Adrenal gland (tissue), 12 donors: Measurements from ENCODE around the gene RAVER2. TPM values are rescaled to one million over a fixed set of nuclear protein-coding genes. Genes with fewer than 3 reads are reported as not detected.

Experiments used
- DNase-seq, 7 donors: peaks; one replicate each; pipeline ENCODE4 v3.0.0-alpha.2; 2019 to 2020
- H3K27ac ChIP-seq, 5 donors: fragments of 200-600 bp; sonication (generic) in 4 of 5; 1 replicate in 3 of 5; 2 replicates in 2 of 5; pipeline versions ENCODE4 v1.5.1 to v1.8.0; 2016 to 2020; ENCODE audit warnings: mild to moderate bottlenecking in 1 of 5
- H3K27me3 ChIP-seq: fragments of 200-600 bp; 2 replicates; pipeline ENCODE4 v1.8.0; 2021
- H3K36me3 ChIP-seq, 2 donors: fragments of 200-600 bp; replicated peaks in 1 of 2; 1 replicate in 1 of 2; 2 replicates in 1 of 2; pipeline versions ENCODE4 v1.5.1 to v1.8.0; 2018 to 2022
- H3K4me1 ChIP-seq, 2 donors: fragments of 200-600 bp; replicated peaks in 1 of 2; 1 replicate in 1 of 2; 2 replicates in 1 of 2; pipeline versions ENCODE4 v1.5.1 to v1.8.0; 2018 to 2021
- H3K4me3 ChIP-seq, 4 donors: fragments of 200-600 bp; sonication (generic) in 3 of 4; one replicate each; pipeline ENCODE4 v1.5.1; 2016 to 2018
- H3K9me3 ChIP-seq, 3 donors: fragments of 200-600 bp; sonication (generic) in 1 of 3; replicated peaks in 1 of 3; 1 replicate in 2 of 3; 2 replicates in 1 of 3; pipeline versions ENCODE4 v1.5.1 to v1.8.0; 2016 to 2021
- CTCF ChIP-seq, 6 experiments: fragments of 450-650 bp in 4 of 6; fragments of 200-600 bp in 2 of 6; sonication (generic) in 1 of 6; IDR thresholded peaks; 1 replicate in 5 of 6; 2 replicates in 1 of 6; pipeline versions ENCODE4 v1.5.1 to v1.8.0; 2016 to 2021; ENCODE audit warnings: antibody characterized with exemption in 6 of 6, mild to moderate bottlenecking in 2 of 6, moderate library complexity in 1 of 6
- POLR2A ChIP-seq, 2 donors: fragments of 450-650 bp; IDR thresholded peaks; one replicate each; pipeline ENCODE4 v1.6.1; 2017; ENCODE audit warnings: antibody characterized with exemption in 2 of 2, mild to moderate bottlenecking in 2 of 2, moderate library complexity in 1 of 2
- WGBS, 4 donors: extraction: QIAGEN DNeasy Blood & Tissue Kit in 2 of 4; methylation state at CpG; one replicate each; pipeline versions ENCODE4 v1.1.5 to v1.1.7; 2013 to 2017; 5-methylcytosine and 5-hydroxymethylcytosine counted together
- intact Hi-C, 2 donors: fragments of 100-400 bp; cut with DNase I; formaldehyde crosslinking; loops; one replicate each; pipeline versions ENCODE4 v1.14.1 to v1.15.0; 2022 to 2023
- polyA plus RNA-seq, 3 donors: library from polyadenylated mRNA; stranded (reverse); fragments of 200-250 nt in 2 of 3; fragments of 350-450 nt in 1 of 3; fragmentation: Illumina TruSeq in 1 of 3; extraction: RNeasy Lipid Tissue Mini Kit (QIAGEN cat#74804) in 1 of 3; gene quantifications; one replicate each; pipeline ENCODE4 v1.2.3, GENCODE V29; 2013 to 2014
- total RNA-seq, 9 donors: library from RNA; depleted of rRNA in 4 of 9; stranded (reverse); fragments of >200 nt in 4 of 9; fragments of 120-200 nt in 1 of 9; fragmentation: NEBNext Ultra II Directional in 1 of 9; extraction: Animal tissue kit (Norgen Biotek cat#: 25700) in 1 of 9; gene quantifications; one replicate each; pipeline versions ENCODE4 v1.1.0 to v1.2.4, GENCODE V29; 2013 to 2023
- donor health status: healthy with polysubstance abuse.
- donor health status: Bipolar disorder and iron deficiency.
- donor health status: DM: yes; HTN: yes; CAD: no.
- donor health status: DM: no; HTN: no; CAD: no.
- donor health status: DM: no; HTN: no; CAD: no.
- donor health status: DM: yes; HTN: yes; CAD: no.

Gene RAVER2
- total and polyA plus RNA-seq, 12 donors: 7.1 to 19.0 (median 12.4) TPM

GRCh38 chr1:64845831-64846425 lies 101.1 kb downstream of the RAVER2 start:
- no peaks in the 10 kb centered on the region for H3K9me3 ChIP-seq
- H3K27ac ChIP-seq: no peak overlapping the region
- intact Hi-C loops: no loop called here
- TF ChIP-seq CTCF (IDR thresholded peaks at IDR 0.05): no peak
- no peak for TF ChIP-seq POLR2A (IDR thresholded peaks at IDR 0.05)
- H3K4me3 ChIP-seq: no peak overlapping the region
- DNase-seq: no peak
- peaks cover 0 to 72% of the 10 kb centered on the region in 2 donors for H3K36me3 ChIP-seq
- H3K4me1 ChIP-seq: peaks cover 0 to 9% of the 10 kb centered on the region in 2 donors
- H3K27me3 ChIP-seq: no peaks in the 10 kb centered on the region
- WGBS, 4 donors: 86 to 94% (median 91%) methylated on average over 13 of the region's 13 CpGs

- peaks cover 0 to 8% of the 10 kb centered on the region in 2 donors for H3K4me1 ChIP-seq
- H3K27me3 ChIP-seq: no peaks in the 10 kb centered on the region
- no peak for TF ChIP-seq CTCF (IDR thresholded peaks at IDR 0.05)
- no peak for TF ChIP-seq POLR2A (IDR thresholded peaks at IDR 0.05)
- peaks cover 0 to 67% of the 10 kb centered on the region in 2 donors for H3K36me3 ChIP-seq
- no peak overlapping the region for H3K27ac ChIP-seq
- H3K4me3 ChIP-seq: no peak overlapping the region
- WGBS, 4 donors: 68 to 94% (median 91%) methylated on average over 3 to 10 of the region's 10 CpGs
- H3K9me3 ChIP-seq: no peaks in the 10 kb centered on the region
- intact Hi-C loops: no loop called here
- DNase-seq: no peak
These were observed 101.9 kb downstream of the RAVER2 start for GRCh38 chr1:64846573-64847430.

- TF ChIP-seq CTCF (IDR thresholded peaks at IDR 0.05): no peak
- no peak for TF ChIP-seq POLR2A (IDR thresholded peaks at IDR 0.05)
- H3K36me3 ChIP-seq: peaks cover 0 to 74% of the 10 kb centered on the region in 2 donors
- 86 to 91% (median 90%) methylated on average over 4 of the region's 4 CpGs for WGBS, 4 donors
These were observed 102.8 kb downstream of the RAVER2 start for GRCh38 chr1:64847666-64848065.

DNA sequence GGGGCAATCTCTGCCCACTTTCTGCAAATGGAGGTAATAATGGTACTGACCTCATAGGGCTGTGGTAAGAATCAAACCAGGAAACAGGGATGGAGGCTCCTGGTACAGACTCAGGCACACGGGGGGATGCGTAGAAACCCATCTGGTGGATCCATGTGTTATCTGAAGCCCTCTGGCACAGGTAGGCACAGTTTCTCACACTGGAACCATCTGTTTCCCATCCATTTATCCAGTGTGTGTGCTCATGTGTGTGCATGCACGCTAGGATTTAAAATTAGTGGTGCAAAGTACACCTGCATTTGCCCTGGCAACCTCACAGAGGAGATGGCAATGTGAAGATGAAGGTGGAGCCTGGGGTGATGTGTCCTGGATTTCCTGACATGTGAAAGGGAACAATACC lies 103.3 kb downstream of the RAVER2 start:
- Histone ChIP-seq H3K27me3 (no peaks in the 10 kb centered on the region), H3K4me3 (no peak overlapping the region), H3K4me1 (no peaks in the 10 kb centered on the region), H3K36me3 (peaks cover 0 to 76% of the 10 kb centered on the region in 2 donors), H3K9me3 (no peaks in the 10 kb centered on the region), H3K27ac (no peak overlapping the region)
- intact Hi-C loops: no loop called here
- DNase-seq: no peak
- TF ChIP-seq CTCF (IDR thresholded peaks at IDR 0.05) (no peak), POLR2A (IDR thresholded peaks at IDR 0.05) (no peak)
- 89 to 100% (median 97%) methylated on average over 2 to 3 of the region's 3 CpGs for WGBS, 4 donors

More at GRCh38 chr1:64847666-64848065, 102.8 kb downstream of the RAVER2 start:
- Histone ChIP-seq H3K27me3 (no peaks in the 10 kb centered on the region), H3K4me3 (no peak overlapping the region), H3K9me3 (no peaks in the 10 kb centered on the region), H3K4me1 (no peaks in the 10 kb centered on the region), H3K27ac (no peak overlapping the region)
- DNase-seq: no peak
- intact Hi-C loops: no loop called here
